Activated T-helper 2 cell treated with anti-CD3 and anti-CD28 coated beads, Interferon-gamma antibody, Interleukin-2, Interleukin-4, amounts not matched to agents 10 μg/mL and 5 μg/mL and 100 μg/mL, durations not matched to agents 14 hours and 24 hours and 36 hours (primary cell): ENCODE measurements around the gene ZBED6. TPM values are rescaled to one million over a fixed set of nuclear protein-coding genes. Genes with fewer than 3 reads are reported as not detected.
"Not testable (repeated sequence)": the region's sequence is repeated elsewhere in the genome, so short reads cannot be mapped to it uniquely, and the experiment has no call there.

Source experiments
- DNase-seq: peaks from one replicate; pipeline ENCODE4 v3.0.0; 2021; ENCODE audit warnings: low spot score
- H3K27ac Mint-ChIP-seq: one replicate; pipeline ENCODE4 v1.8.0; 2021; ENCODE audit warnings: mixed read lengths
- H3K27me3 Mint-ChIP-seq: one replicate; pipeline ENCODE4 v1.8.0; 2021; ENCODE audit warnings: low read depth, mixed read lengths
- H3K36me3 Mint-ChIP-seq: one replicate; pipeline ENCODE4 v1.8.0; 2021; ENCODE audit warnings: low read depth, mixed read lengths
- H3K4me1 Mint-ChIP-seq: one replicate; pipeline ENCODE4 v1.8.0; 2021; ENCODE audit warnings: low read depth, mixed read lengths
- H3K4me3 Mint-ChIP-seq: one replicate; pipeline ENCODE4 v1.8.0; 2021; ENCODE audit warnings: low read depth, mild to moderate bottlenecking, moderate library complexity, mixed read lengths
- H3K9me3 Mint-ChIP-seq: one replicate; pipeline ENCODE4 v1.8.0; 2021; ENCODE audit warnings: mixed read lengths
- intact Hi-C: fragments of 100-400 bp; cut with micrococcal nuclease; formaldehyde crosslinking; loops from one replicate; pipeline ENCODE4 v1.15.1; 2023
- total RNA-seq: library from RNA; stranded (reverse); gene quantifications from 2 replicates; pipeline ENCODE4 v1.2.3, GENCODE V29; 2022

ZBED6 gene
- total RNA-seq, 1 donor from 2014 or later, result 21.9 TPM

DNA sequence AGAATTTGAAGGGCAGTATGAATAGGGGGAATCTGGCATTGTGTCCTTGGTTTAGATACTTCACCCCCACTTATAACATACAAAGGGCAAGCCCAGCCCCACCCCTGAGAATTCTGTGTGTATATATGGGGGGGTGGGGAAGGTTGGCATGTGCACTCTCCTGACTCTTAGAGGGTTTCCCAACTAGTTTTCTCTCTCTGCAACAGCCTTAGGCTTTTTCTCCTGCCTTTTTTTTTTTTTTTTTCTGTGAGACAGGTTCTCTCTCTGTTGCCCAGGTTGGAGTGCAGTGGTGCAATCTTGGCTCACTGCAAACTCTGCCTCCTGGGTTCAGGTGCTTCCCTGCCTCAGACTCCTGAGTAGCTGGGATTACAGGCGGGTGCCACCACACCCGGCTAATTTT is 2.9 kb upstream of the ZBED6 start:
- peaks cover 14% of the 10 kb centered on the region for H3K36me3 Mint-ChIP-seq
- no peak overlapping the region for H3K27ac Mint-ChIP-seq
- peaks cover 17% of the 10 kb centered on the region for H3K4me1 Mint-ChIP-seq
- intact Hi-C loops, result loop anchor here (10.0 kb wide), 1 partner anchor 468 kb away; no protein-coding TSS in a partner anchor
- no peaks in the 10 kb centered on the region for H3K27me3 Mint-ChIP-seq
- no peaks in the 10 kb centered on the region for H3K9me3 Mint-ChIP-seq
- DNase-seq, result no peak
- H3K4me3 Mint-ChIP-seq, result no peak overlapping the region

- not testable (repeated sequence) for H3K27me3 Mint-ChIP-seq, H3K27ac Mint-ChIP-seq, H3K4me3 Mint-ChIP-seq, H3K9me3 Mint-ChIP-seq, DNase-seq
- peaks cover 27% of the 10 kb centered on the region for H3K4me1 Mint-ChIP-seq
- H3K36me3 Mint-ChIP-seq, result peaks cover 25% of the 10 kb centered on the region
- intact Hi-C loops, result loop anchor here (10.0 kb wide), 1 partner anchor 469 kb away; no protein-coding TSS in a partner anchor
Observed at GRCh38 chr1:203793561-203793960, 1.9 kb upstream of the ZBED6 start.

DNA sequence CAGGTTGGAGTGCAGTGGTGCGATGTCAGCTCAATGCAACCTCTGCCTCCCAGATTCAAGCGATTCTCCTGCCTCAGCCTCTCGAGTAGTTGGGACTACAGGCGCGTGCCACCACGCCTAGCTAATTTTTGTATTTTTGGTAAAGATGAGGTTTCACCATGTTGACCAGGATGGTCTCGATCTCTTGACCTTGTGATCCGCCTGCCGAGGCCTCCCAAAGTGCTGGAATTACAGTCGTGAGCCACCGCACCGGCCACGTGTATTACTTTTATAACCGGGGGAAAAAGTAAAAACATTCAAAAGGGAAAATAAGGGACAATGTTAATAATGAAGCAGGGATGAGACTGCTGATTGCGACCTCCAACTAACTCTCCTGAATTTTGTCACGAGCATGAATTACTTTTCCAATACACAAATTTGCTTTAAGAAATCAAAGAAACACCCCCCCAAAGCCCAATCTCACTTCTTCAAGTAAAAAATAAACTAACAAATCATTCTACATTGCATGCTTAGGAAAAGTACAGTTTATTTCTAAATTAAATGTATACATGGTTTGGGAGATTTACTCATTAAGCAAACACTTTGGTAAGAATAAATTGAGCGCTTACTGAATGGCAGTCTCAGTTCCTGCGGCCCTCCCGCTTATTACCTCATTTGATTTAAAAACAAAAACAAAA is 521 bp upstream of the ZBED6 start:
- no peaks in the 10 kb centered on the region for H3K27me3 Mint-ChIP-seq
- no peaks in the 10 kb centered on the region for H3K9me3 Mint-ChIP-seq
- H3K36me3 Mint-ChIP-seq, result peaks cover 38% of the 10 kb centered on the region
- DNase-seq, result no peak
- H3K4me1 Mint-ChIP-seq, result peaks cover 36% of the 10 kb centered on the region
- peak overlapping the region; percentile 99 for H3K4me3 Mint-ChIP-seq
- intact Hi-C loops, result loop anchor here (1.0 to 10.0 kb wide), 3 partner anchors 30 to 470 kb away; partner anchors contain the start of genes LAX1 and SNRPE
- H3K27ac Mint-ChIP-seq, result peak overlapping the region; percentile 96

- Mint-ChIP-seq H3K27ac (peak overlapping the region; percentile 99), H3K4me1 (peaks cover 44% of the 10 kb centered on the region), H3K9me3 (no peaks in the 10 kb centered on the region), H3K36me3 (peaks cover 46% of the 10 kb centered on the region), H3K27me3 (no peaks in the 10 kb centered on the region), H3K4me3 (peak overlapping the region; percentile 99)
- peak; percentile 24 for DNase-seq
- intact Hi-C loops, result loop anchor here (10.0 kb wide), 1 partner anchor 471 kb away; no protein-coding TSS in a partner anchor
Observed at GRCh38 chr1:203796236-203796605, 798 bp downstream of the ZBED6 start.

DNA sequence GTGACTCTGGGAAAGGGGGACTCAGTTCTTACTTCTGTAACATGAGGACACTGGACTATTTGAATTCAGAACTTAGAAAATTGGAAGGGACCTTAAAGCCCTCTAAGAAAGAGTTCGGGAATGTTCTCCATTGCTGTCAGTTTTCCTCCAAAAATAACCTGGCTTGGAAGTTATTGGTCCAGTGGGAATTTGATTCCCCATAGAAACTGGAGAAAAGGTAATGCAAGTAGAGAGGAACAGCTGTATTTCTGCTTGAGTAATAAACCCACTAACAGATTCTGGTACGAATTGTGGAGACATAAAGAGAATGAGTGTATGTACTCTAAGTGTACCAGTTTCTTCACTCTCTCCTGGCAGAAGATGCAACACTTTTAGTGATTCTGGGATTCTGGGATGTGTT is 1.8 kb downstream of the ZBED6 start:
- H3K27me3 Mint-ChIP-seq, result no peaks in the 10 kb centered on the region
- no peak for DNase-seq
- intact Hi-C loops, result loop anchor here (10.0 kb wide), 1 partner anchor 472 kb away; no protein-coding TSS in a partner anchor
- peak overlapping the region; percentile 99 for H3K4me3 Mint-ChIP-seq
- peaks cover 48% of the 10 kb centered on the region for H3K36me3 Mint-ChIP-seq
- H3K27ac Mint-ChIP-seq, result no peak overlapping the region
- peaks cover 48% of the 10 kb centered on the region for H3K4me1 Mint-ChIP-seq
- no peaks in the 10 kb centered on the region for H3K9me3 Mint-ChIP-seq

GRCh38 chr1:203797948-203798655 is 2.7 kb downstream of the ZBED6 start:
- Mint-ChIP-seq H3K9me3 (no peaks in the 10 kb centered on the region), H3K36me3 (peaks cover 55% of the 10 kb centered on the region), H3K4me3 (no peak overlapping the region), H3K27me3 (no peaks in the 10 kb centered on the region), H3K4me1 (peaks cover 51% of the 10 kb centered on the region), H3K27ac (no peak overlapping the region)
- intact Hi-C loops, result loop anchor here (10.0 kb wide), 1 partner anchor 473 kb away; no protein-coding TSS in a partner anchor
- DNase-seq, result no peak

GRCh38 chr1:203799157-203799556 is 3.7 kb downstream of the ZBED6 start:
- H3K4me3 Mint-ChIP-seq, result no peak overlapping the region
- intact Hi-C loops, result loop anchor here (10.0 kb wide), 1 partner anchor 474 kb away; no protein-coding TSS in a partner anchor
- no peak overlapping the region for H3K27ac Mint-ChIP-seq
- DNase-seq, result no peak
- H3K36me3 Mint-ChIP-seq, result peaks cover 65% of the 10 kb centered on the region
- no peaks in the 10 kb centered on the region for H3K9me3 Mint-ChIP-seq
- no peaks in the 10 kb centered on the region for H3K27me3 Mint-ChIP-seq
- H3K4me1 Mint-ChIP-seq, result peaks cover 53% of the 10 kb centered on the region

- no peak overlapping the region for H3K27ac Mint-ChIP-seq
- intact Hi-C loops, result loop anchor here (10.0 kb wide), 1 partner anchor 475 kb away; no protein-coding TSS in a partner anchor
- no peaks in the 10 kb centered on the region for H3K9me3 Mint-ChIP-seq
- DNase-seq, result no peak
- no peak overlapping the region for H3K4me3 Mint-ChIP-seq
- H3K36me3 Mint-ChIP-seq, result peaks cover 72% of the 10 kb centered on the region
- H3K27me3 Mint-ChIP-seq, result no peaks in the 10 kb centered on the region
- peaks cover 50% of the 10 kb centered on the region for H3K4me1 Mint-ChIP-seq
Observed at GRCh38 chr1:203799971-203800370, 4.5 kb downstream of the ZBED6 start.

- Mint-ChIP-seq H3K36me3 (peaks cover 64% of the 10 kb centered on the region), H3K4me1 (peaks cover 16% of the 10 kb centered on the region), H3K27me3 (no peaks in the 10 kb centered on the region), H3K4me3 (no peak overlapping the region), H3K9me3 (no peaks in the 10 kb centered on the region), H3K27ac (no peak overlapping the region)
- no peak for DNase-seq
- intact Hi-C loops, result no loop called here
Observed at GRCh38 chr1:203805689-203806088, 10.3 kb downstream of the ZBED6 start.

DNA sequence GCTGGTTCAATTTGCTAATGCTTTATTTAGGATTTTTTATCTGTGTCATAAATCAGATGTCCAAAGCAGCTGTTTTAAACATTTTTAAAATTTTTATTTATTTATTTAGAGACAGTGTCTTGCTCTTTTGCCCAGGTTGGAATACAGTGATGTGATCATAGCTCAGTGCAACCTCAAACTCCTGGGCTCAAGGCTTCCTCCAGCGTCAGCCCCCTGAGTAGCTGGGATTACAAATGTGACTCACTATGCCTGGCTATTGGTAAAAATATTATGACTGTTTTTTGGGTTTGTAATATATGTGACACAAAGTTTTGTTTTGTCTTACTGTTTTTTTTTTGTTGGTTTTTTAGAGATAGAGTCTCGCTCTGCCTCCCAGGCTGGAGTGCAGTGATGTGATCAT is 11.8 kb downstream of the ZBED6 start:
- Mint-ChIP-seq H3K27me3 (no peaks in the 10 kb centered on the region), H3K9me3 (no peaks in the 10 kb centered on the region), H3K27ac (peak overlapping the region; percentile 8), H3K4me1 (peaks cover 11% of the 10 kb centered on the region), H3K4me3 (no peak overlapping the region), H3K36me3 (peaks cover 68% of the 10 kb centered on the region)
- intact Hi-C loops, result no loop called here
- DNase-seq, result no peak

- no peak overlapping the region for H3K27ac Mint-ChIP-seq
- no peaks in the 10 kb centered on the region for H3K9me3 Mint-ChIP-seq
- peaks cover 53% of the 10 kb centered on the region for H3K36me3 Mint-ChIP-seq
- intact Hi-C loops, result no loop called here
- H3K4me3 Mint-ChIP-seq, result no peak overlapping the region
- DNase-seq, result no peak
- H3K27me3 Mint-ChIP-seq, result no peaks in the 10 kb centered on the region
- peaks cover 7% of the 10 kb centered on the region for H3K4me1 Mint-ChIP-seq
Observed at GRCh38 chr1:203813581-203814341, 18.3 kb downstream of the ZBED6 start.

- no peak for DNase-seq
- H3K27me3 Mint-ChIP-seq, result no peaks in the 10 kb centered on the region
- H3K4me1 Mint-ChIP-seq, result peaks cover 5% of the 10 kb centered on the region
- H3K27ac Mint-ChIP-seq, result no peak overlapping the region
- peaks cover 67% of the 10 kb centered on the region for H3K36me3 Mint-ChIP-seq
- no peak overlapping the region for H3K4me3 Mint-ChIP-seq
- H3K9me3 Mint-ChIP-seq, result no peaks in the 10 kb centered on the region
- intact Hi-C loops, result no loop called here
Observed at GRCh38 chr1:203818399-203818798, 23.0 kb downstream of the ZBED6 start.
